ENCODE data around the gene NFATC4. TPM values are rescaled to one million over a fixed set of nuclear protein-coding genes. Genes with fewer than 3 reads are reported as not detected.

Gene NFATC4
- total RNA-seq, 1 experiment from 2014 or later: 7.6 TPM

GRCh38 chr14:24337824-24338175 is 30.2 kb upstream of the NFATC4 start:
- Histone ChIP-seq H2AFZ (ENCODE audit: low read depth, low read length, poor library complexity, severe bottlenecking) (no peak overlapping the region), H3K9ac (ENCODE audit: low read length) (no peak overlapping the region), H3K27ac (ENCODE audit: low read depth, low read length) (no peak overlapping the region), H3K27me3 (ENCODE audit: insufficient read depth, low read length) (no peaks in the 10 kb centered on the region), H3K9me2 (ENCODE audit: insufficient read depth) (no peaks in the 10 kb centered on the region), H3K9me3 (ENCODE audit: control insufficient read depth in 1 of 2, insufficient read depth in 1 of 2, low read depth in 1 of 2, low read length in 2 of 2) (no peaks in the 10 kb centered on the region), H4K20me1 (ENCODE audit: insufficient read depth) (no peaks in the 10 kb centered on the region), H3K4me2 (ENCODE audit: low read length) (no peak overlapping the region), H3K4me3 (replicated peaks in 1 of 2; ENCODE audit: low read depth in 1 of 2, low read length in 2 of 2) (no peak overlapping the region), H3K36me3 (ENCODE audit: control insufficient read depth in 1 of 2, insufficient read depth in 2 of 2, low read length in 2 of 2) (no peaks in the 10 kb centered on the region), H3K79me2 (ENCODE audit: insufficient read depth, low read length) (no peaks in the 10 kb centered on the region), H3K4me1 (ENCODE audit: control insufficient read depth in 1 of 2, insufficient read depth in 2 of 2, low read length in 2 of 2) (peaks cover 4 to 12% of the 10 kb centered on the region in 2 experiments)
- DNase-seq (ENCODE audit: low read depth, low spot score) (no peak), ATAC-seq (no peak)
- ChIA-PET RAD21 (ENCODE audit: low non-redundant PET in 1 of 2, low total read pairs in 2 of 2, uncharacterized antibody in 2 of 2, unreplicated experiment in 2 of 2) (no interaction called here), POLR2A (no interaction called here), CTCF (interaction anchor here (1.2 kb wide), 1 partner anchor 94 kb away, joined by 6 read pairs; no protein-coding TSS in a partner anchor)
- TF ChIP-seq ZNF274 (IDR thresholded peaks at IDR 0.05; ENCODE audit: low read depth, low read length): no peak
- TF ChIP-seq, protein P1, sequence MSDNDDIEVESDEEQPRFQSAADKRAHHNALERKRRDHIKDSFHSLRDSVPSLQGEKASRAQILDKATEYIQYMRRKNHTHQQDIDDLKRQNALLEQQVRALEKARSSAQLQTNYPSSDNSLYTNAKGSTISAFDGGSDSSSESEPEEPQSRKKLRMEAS (IDR thresholded peaks at IDR 0.05): no peak
- no peak for TF ChIP-seq TCF7L2 (IDR thresholded peaks at IDR 0.05; ENCODE audit: borderline replicate concordance, extremely low read depth, insufficient read depth, insufficient read length)
- no peak for TF ChIP-seq SIN3A (IDR thresholded peaks at IDR 0.05; ENCODE audit: low read depth)
- TF ChIP-seq FOSL1 (IDR thresholded peaks at IDR 0.05; ENCODE audit: low read depth): no peak
- TF ChIP-seq YY1 (IDR thresholded peaks at IDR 0.05; ENCODE audit: extremely low read depth, insufficient replicate concordance, low read depth, low read length): no peak
- TF ChIP-seq ELF1 (IDR thresholded peaks at IDR 0.05; ENCODE audit: borderline replicate concordance, low read depth): no peak
- no peak for TF ChIP-seq JUND (IDR thresholded peaks at IDR 0.05)
- TF ChIP-seq SP1 (IDR thresholded peaks at IDR 0.05; ENCODE audit: low read depth): no peak
- TF ChIP-seq, protein P2, sequence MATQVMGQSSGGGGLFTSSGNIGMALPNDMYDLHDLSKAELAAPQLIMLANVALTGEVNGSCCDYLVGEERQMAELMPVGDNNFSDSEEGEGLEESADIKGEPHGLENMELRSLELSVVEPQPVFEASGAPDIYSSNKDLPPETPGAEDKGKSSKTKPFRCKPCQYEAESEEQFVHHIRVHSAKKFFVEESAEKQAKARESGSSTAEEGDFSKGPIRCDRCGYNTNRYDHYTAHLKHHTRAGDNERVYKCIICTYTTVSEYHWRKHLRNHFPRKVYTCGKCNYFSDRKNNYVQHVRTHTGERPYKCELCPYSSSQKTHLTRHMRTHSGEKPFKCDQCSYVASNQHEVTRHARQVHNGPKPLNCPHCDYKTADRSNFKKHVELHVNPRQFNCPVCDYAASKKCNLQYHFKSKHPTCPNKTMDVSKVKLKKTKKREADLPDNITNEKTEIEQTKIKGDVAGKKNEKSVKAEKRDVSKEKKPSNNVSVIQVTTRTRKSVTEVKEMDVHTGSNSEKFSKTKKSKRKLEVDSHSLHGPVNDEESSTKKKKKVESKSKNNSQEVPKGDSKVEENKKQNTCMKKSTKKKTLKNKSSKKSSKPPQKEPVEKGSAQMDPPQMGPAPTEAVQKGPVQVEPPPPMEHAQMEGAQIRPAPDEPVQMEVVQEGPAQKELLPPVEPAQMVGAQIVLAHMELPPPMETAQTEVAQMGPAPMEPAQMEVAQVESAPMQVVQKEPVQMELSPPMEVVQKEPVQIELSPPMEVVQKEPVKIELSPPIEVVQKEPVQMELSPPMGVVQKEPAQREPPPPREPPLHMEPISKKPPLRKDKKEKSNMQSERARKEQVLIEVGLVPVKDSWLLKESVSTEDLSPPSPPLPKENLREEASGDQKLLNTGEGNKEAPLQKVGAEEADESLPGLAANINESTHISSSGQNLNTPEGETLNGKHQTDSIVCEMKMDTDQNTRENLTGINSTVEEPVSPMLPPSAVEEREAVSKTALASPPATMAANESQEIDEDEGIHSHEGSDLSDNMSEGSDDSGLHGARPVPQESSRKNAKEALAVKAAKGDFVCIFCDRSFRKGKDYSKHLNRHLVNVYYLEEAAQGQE (IDR thresholded peaks at IDR 0.05; ENCODE audit: low read depth): no peak
- TF ChIP-seq SRF (IDR thresholded peaks at IDR 0.05; ENCODE audit: low read depth): no peak
- no peak for TF ChIP-seq POLR2A (IDR thresholded peaks at IDR 0.05; ENCODE audit: borderline replicate concordance, extremely low read depth, insufficient read depth, insufficient read length)
- TF ChIP-seq EZH2phosphoT487 (IDR thresholded peaks at IDR 0.05; ENCODE audit: borderline replicate concordance): no peak
- TF ChIP-seq ATF3 (IDR thresholded peaks at IDR 0.05): no peak
- TF ChIP-seq EGR1 (IDR thresholded peaks at IDR 0.05; ENCODE audit: low read depth): no peak
- no TSS peak for BruUV-seq (replicated peaks)
- intact Hi-C loops (cut with micrococcal nuclease): no loop called here
